Stomach (tissue), 19 donors: Measurements from ENCODE around the gene KCNG4. TPM values are rescaled to one million over a fixed set of nuclear protein-coding genes. Genes with fewer than 3 reads are reported as not detected.

ENCODE experiments used
- DNase-seq, 2 donors: peaks; one replicate each; pipeline versions ENCODE4 v3.0.0 to v3.0.0-alpha.2; 2013 to 2019
- H3K27ac ChIP-seq, 5 donors: fragments of 200-600 bp in 4 of 5; sonication (generic) in 4 of 5; one replicate each; pipeline ENCODE4 v1.5.1; 2013 to 2019; ENCODE audit warnings: mild to moderate bottlenecking in 1 of 5, moderate library complexity in 1 of 5
- H3K27me3 ChIP-seq, 3 donors: fragments of 200-600 bp; sonication (generic); one replicate each; pipeline ENCODE4 v1.5.1; 2017 to 2019; ENCODE audit warnings: mixed run types in 1 of 3
- H3K36me3 ChIP-seq, 4 donors: fragments of 200-600 bp; sonication (generic); 1 replicate in 3 of 4; 2 replicates in 1 of 4; pipeline ENCODE4 v1.5.1; 2016 to 2019
- H3K4me1 ChIP-seq, 4 donors: fragments of 200-600 bp; sonication (generic); one replicate each; pipeline ENCODE4 v1.5.1; 2016 to 2019
- H3K4me3 ChIP-seq, 4 donors: fragments of 200-600 bp; sonication (generic) in 3 of 4; one replicate each; pipeline ENCODE4 v1.5.1; 2016 to 2019; ENCODE audit warnings: mild to moderate bottlenecking in 1 of 4
- H3K9me3 ChIP-seq, 4 donors: fragments of 200-600 bp; sonication (generic); one replicate each; pipeline ENCODE4 v1.5.1; 2016 to 2019
- CTCF ChIP-seq, 7 experiments: fragments of 450-650 bp in 4 of 7; fragments of 200-600 bp in 3 of 7; sonication (generic) in 3 of 7; IDR thresholded peaks; one replicate each; pipeline ENCODE4 v1.5.1; 2016 to 2019; ENCODE audit warnings: antibody characterized with exemption in 7 of 7, control low read depth in 2 of 7, mild to moderate bottlenecking in 1 of 7
- EP300 ChIP-seq: sonication (generic); formaldehyde crosslinking; IDR thresholded peaks from one replicate; pipeline ENCODE4 v1.6.1; 2017; ENCODE audit warnings: antibody characterized with exemption
- POLR2A ChIP-seq, 4 donors: fragments of 450-650 bp; IDR thresholded peaks; one replicate each; pipeline ENCODE4 v1.6.1; 2016; ENCODE audit warnings: antibody characterized with exemption in 4 of 4, control low read depth in 2 of 4, mild to moderate bottlenecking in 1 of 4, moderate library complexity in 1 of 4
- POLR2AphosphoS5 ChIP-seq, 3 donors: sonication (generic); formaldehyde crosslinking; IDR thresholded peaks; one replicate each; pipeline ENCODE4 v1.6.1; 2016; ENCODE audit warnings: antibody characterized with exemption in 3 of 3
- whole genome bisulfite sequencing, 5 donors: extraction: QIAGEN DNeasy Blood & Tissue Kit in 3 of 5; methylation state at CpG; one replicate each; pipeline versions ENCODE4 v1.1.5 to v1.1.7; 2013 to 2018; 5-methylcytosine and 5-hydroxymethylcytosine counted together
- intact Hi-C: fragments of 100-400 bp; cut with DNase I; formaldehyde crosslinking; loops from one replicate; pipeline ENCODE4 v1.15.1; 2023; ENCODE audit warnings: low total_unique reads
- long read RNA-seq, 10 donors: transcript quantifications; one replicate each; lab custom pipeline, GENCODE V29; 2026
- polyA plus RNA-seq, 3 donors: library from polyadenylated mRNA; stranded (reverse); fragments of 200-250 nt; gene quantifications; one replicate each; pipeline ENCODE4 v1.2.3, GENCODE V29; 2013
- total RNA-seq, 5 donors: library from RNA; depleted of rRNA; stranded (reverse); fragments of >200 nt; gene quantifications; one replicate each; pipeline versions ENCODE4 v1.1.0 to v1.2.3, GENCODE V29; 2014 to 2016
- donor health status: healthy with polysubstance abuse.
- donor health status: Bipolar disorder and iron deficiency.
- donor health status: healthy.

The KCNG4 gene
- not detected for total RNA-seq
- polyA plus RNA-seq = not detected
- long read RNA-seq, donor 1 = 0 reads
- long read RNA-seq, donor 2 = 0 reads
- long read RNA-seq, donor 3 = 0 reads
- long read RNA-seq, donor 4 = 0 reads
- long read RNA-seq, donor 5 = 0 reads
- long read RNA-seq, donor 6 = 0 reads
- long read RNA-seq, donor 7 = 0 reads
- long read RNA-seq, donor 8 = 0 reads
- long read RNA-seq, donor 9 = 0 reads
- long read RNA-seq, donor 10 = 0 reads

GRCh38 chr16:84239909-84240308 lies at the start of gene KCNG4:
TSS of gene KCNG4 (minus strand) at chr16:84240012. CDS start at chr16:84237485, 2,527 bp downstream.
- H3K9me3 ChIP-seq = no peaks in the 10 kb centered on the region
- H3K27me3 ChIP-seq = peaks cover 0 to 65% (median 11%) of the 10 kb centered on the region in 3 donors
- H3K4me1 ChIP-seq = no peaks in the 10 kb centered on the region
- no peak within 1 kb of the TSS for H3K4me3 ChIP-seq
- H3K36me3 ChIP-seq = no peaks in the 10 kb centered on the region
- TF ChIP-seq POLR2AphosphoS5 (IDR thresholded peaks at IDR 0.05) = no peak
- no peak for TF ChIP-seq POLR2A (IDR thresholded peaks at IDR 0.05)
- TF ChIP-seq EP300 = no peak
- no peak for TF ChIP-seq CTCF (IDR thresholded peaks at IDR 0.05)
- intact Hi-C loops = no loop called here
- WGBS, 5 donors = 30 to 39% (median 35%) methylated on average over 2 to 7 of the region's 7 CpGs
- peak in 1 of 2 donors; percentile 8 for DNase-seq
- H3K27ac ChIP-seq = no peak within 1 kb of the TSS

- no peak overlapping the region for H3K4me3 ChIP-seq
- no peak for TF ChIP-seq EP300
- no peak for TF ChIP-seq CTCF (IDR thresholded peaks at IDR 0.05)
- TF ChIP-seq POLR2A (IDR thresholded peaks at IDR 0.05) = no peak
- no peak for TF ChIP-seq POLR2AphosphoS5 (IDR thresholded peaks at IDR 0.05)
- H3K9me3 ChIP-seq = no peaks in the 10 kb centered on the region
- peaks cover 1 to 57% (median 13%) of the 10 kb centered on the region in 4 donors for H3K4me1 ChIP-seq
- DNase-seq = no peak
- no peaks in the 10 kb centered on the region for H3K36me3 ChIP-seq
- peaks cover 0 to 29% (median 0%) of the 10 kb centered on the region in 3 donors for H3K27me3 ChIP-seq
- peak overlapping the region in 1 of 5 donors; percentile 90 for H3K27ac ChIP-seq
- intact Hi-C loops = no loop called here
- WGBS, 5 donors = 66 to 83% (median 82%) methylated on average over 8 of the region's 8 CpGs
These were observed 49.1 kb upstream of the KCNG4 start for GRCh38 chr16:84288902-84289301.

- DNase-seq = peak; percentile 44 to 56
- H3K36me3 ChIP-seq = no peaks in the 10 kb centered on the region
These were observed 46.9 kb upstream of the KCNG4 start for GRCh38 chr16:84286578-84287240.

GRCh38 chr16:84284154-84284722 lies 44.4 kb upstream of the KCNG4 start:
- intact Hi-C loops = no loop called here
- no peaks in the 10 kb centered on the region for H3K36me3 ChIP-seq
- no peak overlapping the region for H3K4me3 ChIP-seq
- WGBS, 5 donors = 31 to 38% (median 33%) methylated on average over 13 of the region's 13 CpGs
- peak; percentile 44 to 74 (median 62) for TF ChIP-seq POLR2AphosphoS5 (IDR thresholded peaks at IDR 0.05)
- no peak for TF ChIP-seq CTCF (IDR thresholded peaks at IDR 0.05)
- H3K4me1 ChIP-seq = peaks cover 5 to 41% (median 17%) of the 10 kb centered on the region in 4 donors
- peak overlapping the region; percentile 30 to 83 (median 72) for H3K27ac ChIP-seq
- H3K27me3 ChIP-seq = peaks cover 0 to 10% (median 0%) of the 10 kb centered on the region in 3 donors
- no peaks in the 10 kb centered on the region for H3K9me3 ChIP-seq
- peak; percentile 46 to 82 for DNase-seq

More at GRCh38 chr16:84286578-84287240, 46.9 kb upstream of the KCNG4 start:
- no peaks in the 10 kb centered on the region for H3K9me3 ChIP-seq
- peak overlapping the region; percentile 53 to 83 (median 75) for H3K27ac ChIP-seq
- intact Hi-C loops = no loop called here
- 50 to 67% (median 57%) methylated on average over 16 of the region's 16 CpGs for WGBS, 5 donors
- peaks cover 0 to 10% (median 0%) of the 10 kb centered on the region in 3 donors for H3K27me3 ChIP-seq
- TF ChIP-seq EP300 (peak; percentile 94), POLR2A (IDR thresholded peaks at IDR 0.05) (no peak), POLR2AphosphoS5 (IDR thresholded peaks at IDR 0.05) (peak; percentile 64 to 89 (median 75))
- H3K4me1 ChIP-seq = peaks cover 5 to 47% (median 17%) of the 10 kb centered on the region in 4 donors
- no peak overlapping the region for H3K4me3 ChIP-seq
